ENCODE data around the gene ZNF493.
A peak's percentile ranks its signal among the peaks of the same experiment; 100 is the strongest.

The ZNF493 gene

DNA sequence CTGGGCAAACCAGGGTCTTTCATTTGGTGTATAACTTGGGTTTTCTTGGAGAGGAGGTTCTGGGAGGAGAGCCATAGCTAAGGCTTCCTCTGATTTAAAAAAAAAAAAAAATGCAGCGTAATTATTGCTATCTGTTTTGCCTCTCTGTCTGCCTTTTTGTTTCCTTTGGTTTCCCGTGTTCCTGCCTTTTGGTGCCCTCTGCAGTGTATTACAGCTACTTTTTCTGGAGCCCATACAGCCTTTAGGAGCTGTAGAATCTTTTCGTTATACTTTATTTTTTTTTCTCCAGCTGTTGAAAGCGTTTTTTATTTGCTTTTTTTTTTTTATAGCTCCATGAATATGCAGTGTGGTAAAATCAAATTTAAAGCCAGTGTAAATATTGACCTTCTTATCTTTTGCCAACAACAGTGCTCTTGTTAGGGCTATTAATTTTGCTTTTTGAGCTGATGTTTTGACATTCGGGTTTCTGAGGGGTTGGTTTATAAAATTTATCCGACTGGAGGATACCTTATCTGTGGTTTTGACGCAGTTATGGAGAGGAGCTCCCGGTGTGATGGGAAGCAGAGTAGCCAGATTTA lies 38.1 kb downstream of the ZNF493 start:
- peak overlapping the region; percentile 68 for H3K27ac ChIP-seq
- TF ChIP-seq, protein P1, sequence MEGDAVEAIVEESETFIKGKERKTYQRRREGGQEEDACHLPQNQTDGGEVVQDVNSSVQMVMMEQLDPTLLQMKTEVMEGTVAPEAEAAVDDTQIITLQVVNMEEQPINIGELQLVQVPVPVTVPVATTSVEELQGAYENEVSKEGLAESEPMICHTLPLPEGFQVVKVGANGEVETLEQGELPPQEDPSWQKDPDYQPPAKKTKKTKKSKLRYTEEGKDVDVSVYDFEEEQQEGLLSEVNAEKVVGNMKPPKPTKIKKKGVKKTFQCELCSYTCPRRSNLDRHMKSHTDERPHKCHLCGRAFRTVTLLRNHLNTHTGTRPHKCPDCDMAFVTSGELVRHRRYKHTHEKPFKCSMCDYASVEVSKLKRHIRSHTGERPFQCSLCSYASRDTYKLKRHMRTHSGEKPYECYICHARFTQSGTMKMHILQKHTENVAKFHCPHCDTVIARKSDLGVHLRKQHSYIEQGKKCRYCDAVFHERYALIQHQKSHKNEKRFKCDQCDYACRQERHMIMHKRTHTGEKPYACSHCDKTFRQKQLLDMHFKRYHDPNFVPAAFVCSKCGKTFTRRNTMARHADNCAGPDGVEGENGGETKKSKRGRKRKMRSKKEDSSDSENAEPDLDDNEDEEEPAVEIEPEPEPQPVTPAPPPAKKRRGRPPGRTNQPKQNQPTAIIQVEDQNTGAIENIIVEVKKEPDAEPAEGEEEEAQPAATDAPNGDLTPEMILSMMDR (conservative IDR thresholded peaks at IDR 0.05) = peak; percentile 63

- TF ChIP-seq, protein P1 (conservative IDR thresholded peaks at IDR 0.05) = no peak
- H3K27ac ChIP-seq = peak overlapping the region; percentile 71
Observed at GRCh38 chr19:21439201-21439751, 42.3 kb downstream of the ZNF493 start.

GRCh38 chr19:21440321-21440720 lies 43.4 kb downstream of the ZNF493 start:
- TF ChIP-seq, protein P1 (conservative IDR thresholded peaks at IDR 0.05) = no peak
- peak overlapping the region; percentile 71 for H3K27ac ChIP-seq

GRCh38 chr19:21451187-21451586 lies 54.3 kb downstream of the ZNF493 start:
- TF ChIP-seq, protein P1 (conservative IDR thresholded peaks at IDR 0.05) = no peak
- H3K27ac ChIP-seq = no peak overlapping the region

DNA sequence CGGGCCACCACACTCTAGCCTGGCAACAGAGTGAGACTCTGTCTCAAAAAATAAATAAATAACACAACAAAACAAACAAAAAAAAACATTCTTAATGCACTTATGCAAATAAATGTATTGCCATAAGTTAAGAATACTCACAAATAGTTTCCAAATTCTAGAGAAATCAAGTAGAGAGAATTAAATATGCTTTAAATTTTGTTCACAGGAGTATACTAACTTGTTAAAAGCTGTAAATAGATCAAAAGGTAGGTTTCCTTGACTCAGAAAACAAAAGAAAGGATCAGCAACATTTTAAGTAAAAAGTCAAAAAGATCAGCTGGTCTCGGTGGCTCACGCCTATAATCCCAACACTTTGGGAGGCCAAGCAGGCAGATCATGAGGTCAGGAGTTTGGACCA lies 58.0 kb downstream of the ZNF493 start:
- no peak overlapping the region for H3K27ac ChIP-seq
- TF ChIP-seq, protein P1 (conservative IDR thresholded peaks at IDR 0.05) = no peak

DNA sequence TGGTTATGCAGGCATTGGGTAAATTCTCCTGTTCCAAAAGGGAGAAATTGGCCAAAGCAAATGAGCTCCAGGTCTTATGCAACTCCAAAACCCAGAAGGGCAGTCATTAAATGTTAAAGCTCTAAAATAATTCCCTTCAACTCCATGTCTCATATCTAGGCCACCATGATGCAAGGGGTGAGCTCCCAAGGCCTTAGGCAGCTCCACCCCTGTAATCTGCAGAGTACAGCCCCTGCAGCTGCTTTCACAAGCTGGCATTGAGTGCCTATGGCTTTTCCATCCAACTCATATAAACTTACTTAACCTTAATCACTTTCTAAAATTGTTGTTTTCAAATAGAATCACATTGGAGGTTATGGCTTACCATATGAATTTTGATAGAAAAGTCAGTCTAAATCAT lies 63.8 kb downstream of the ZNF493 start:
- TF ChIP-seq, protein P1 (conservative IDR thresholded peaks at IDR 0.05) = no peak
- H3K27ac ChIP-seq = no peak overlapping the region

GRCh38 chr19:21462540-21462939 lies 65.6 kb downstream of the ZNF493 start:
- no peak overlapping the region for H3K27ac ChIP-seq
- TF ChIP-seq, protein P1 (conservative IDR thresholded peaks at IDR 0.05) = no peak
